ENCODE data around the gene OR6M1. TPM values are rescaled to one million over a fixed set of nuclear protein-coding genes. Genes with fewer than 3 reads are reported as not detected.

Gene OR6M1
- total RNA-seq, 1 donor from 2014 or later = not detected

- Mint-ChIP-seq H3K27ac (no peak overlapping the region), H3K9me3 (peaks cover 33% of the 10 kb centered on the region), H3K36me3 (peaks cover under 1% of the 10 kb centered on the region), H3K4me3 (no peak overlapping the region), H3K27me3 (ENCODE audit: low read depth) (no peaks in the 10 kb centered on the region), H3K4me1 (no peaks in the 10 kb centered on the region)
- no peak for DNase-seq (ENCODE audit: low spot score in 2 of 2, unreplicated experiment in 2 of 2)
- TF ChIP-seq CTCF (IDR thresholded peaks at IDR 0.05; ENCODE audit: unreplicated experiment) = no peak
Observed at GRCh38 chr11:123783536-123783935, 22.6 kb downstream of the OR6M1 start.

GRCh38 chr11:123778511-123778910, 27.6 kb downstream of the OR6M1 start:
- Mint-ChIP-seq H3K4me1 (no peaks in the 10 kb centered on the region), H3K9me3 (peaks cover 7% of the 10 kb centered on the region), H3K4me3 (no peak overlapping the region), H3K36me3 (no peaks in the 10 kb centered on the region), H3K27me3 (ENCODE audit: low read depth) (no peaks in the 10 kb centered on the region), H3K27ac (no peak overlapping the region)
- no peak for DNase-seq (ENCODE audit: low spot score in 2 of 2, unreplicated experiment in 2 of 2)
- no peak for TF ChIP-seq CTCF (IDR thresholded peaks at IDR 0.05; ENCODE audit: unreplicated experiment)

GRCh38 chr11:123775715-123776549, 30.2 kb downstream of the OR6M1 start:
- H3K36me3 Mint-ChIP-seq = no peaks in the 10 kb centered on the region
- no peak for TF ChIP-seq CTCF (IDR thresholded peaks at IDR 0.05; ENCODE audit: unreplicated experiment)
- no peak overlapping the region for H3K4me3 Mint-ChIP-seq
- no peaks in the 10 kb centered on the region for H3K4me1 Mint-ChIP-seq
- no peak for DNase-seq (ENCODE audit: low spot score in 2 of 2, unreplicated experiment in 2 of 2)
- H3K27ac Mint-ChIP-seq = no peak overlapping the region
- H3K9me3 Mint-ChIP-seq = peaks cover 3% of the 10 kb centered on the region
- no peaks in the 10 kb centered on the region for H3K27me3 Mint-ChIP-seq (ENCODE audit: low read depth)

- no peak for DNase-seq (ENCODE audit: low spot score in 2 of 2, unreplicated experiment in 2 of 2)
- H3K9me3 Mint-ChIP-seq = peaks cover 3% of the 10 kb centered on the region
- no peaks in the 10 kb centered on the region for H3K27me3 Mint-ChIP-seq (ENCODE audit: low read depth)
- H3K36me3 Mint-ChIP-seq = no peaks in the 10 kb centered on the region
- H3K27ac Mint-ChIP-seq = no peak overlapping the region
- TF ChIP-seq CTCF (IDR thresholded peaks at IDR 0.05; ENCODE audit: unreplicated experiment) = no peak
- no peaks in the 10 kb centered on the region for H3K4me1 Mint-ChIP-seq
- no peak overlapping the region for H3K4me3 Mint-ChIP-seq
Observed at GRCh38 chr11:123775289-123775688, 30.9 kb downstream of the OR6M1 start.

GRCh38 chr11:123773959-123774358, 32.2 kb downstream of the OR6M1 start:
- no peaks in the 10 kb centered on the region for H3K27me3 Mint-ChIP-seq (ENCODE audit: low read depth)
- no peaks in the 10 kb centered on the region for H3K4me1 Mint-ChIP-seq
- peaks cover 3% of the 10 kb centered on the region for H3K9me3 Mint-ChIP-seq

More at GRCh38 chr11:123773959-123774358, 32.2 kb downstream of the OR6M1 start:
- H3K36me3 Mint-ChIP-seq = no peaks in the 10 kb centered on the region
- TF ChIP-seq CTCF (IDR thresholded peaks at IDR 0.05; ENCODE audit: unreplicated experiment) = no peak
- no peak for DNase-seq (ENCODE audit: low spot score in 2 of 2, unreplicated experiment in 2 of 2)
- H3K4me3 Mint-ChIP-seq = no peak overlapping the region
- H3K27ac Mint-ChIP-seq = no peak overlapping the region

All from mesothelial cell of epicardium (in vitro differentiated cells).